ENCODE results near the gene HOXA3. TPM values are rescaled to one million over a fixed set of nuclear protein-coding genes. Genes with fewer than 3 reads are reported as not detected.

Gene HOXA3
- total and polyA plus RNA-seq, 2 of the 13 experiments (the other 11 are each of a cell fraction or from before 2014, with no cell fraction given) = 2.9 to 4.6 TPM

DNA sequence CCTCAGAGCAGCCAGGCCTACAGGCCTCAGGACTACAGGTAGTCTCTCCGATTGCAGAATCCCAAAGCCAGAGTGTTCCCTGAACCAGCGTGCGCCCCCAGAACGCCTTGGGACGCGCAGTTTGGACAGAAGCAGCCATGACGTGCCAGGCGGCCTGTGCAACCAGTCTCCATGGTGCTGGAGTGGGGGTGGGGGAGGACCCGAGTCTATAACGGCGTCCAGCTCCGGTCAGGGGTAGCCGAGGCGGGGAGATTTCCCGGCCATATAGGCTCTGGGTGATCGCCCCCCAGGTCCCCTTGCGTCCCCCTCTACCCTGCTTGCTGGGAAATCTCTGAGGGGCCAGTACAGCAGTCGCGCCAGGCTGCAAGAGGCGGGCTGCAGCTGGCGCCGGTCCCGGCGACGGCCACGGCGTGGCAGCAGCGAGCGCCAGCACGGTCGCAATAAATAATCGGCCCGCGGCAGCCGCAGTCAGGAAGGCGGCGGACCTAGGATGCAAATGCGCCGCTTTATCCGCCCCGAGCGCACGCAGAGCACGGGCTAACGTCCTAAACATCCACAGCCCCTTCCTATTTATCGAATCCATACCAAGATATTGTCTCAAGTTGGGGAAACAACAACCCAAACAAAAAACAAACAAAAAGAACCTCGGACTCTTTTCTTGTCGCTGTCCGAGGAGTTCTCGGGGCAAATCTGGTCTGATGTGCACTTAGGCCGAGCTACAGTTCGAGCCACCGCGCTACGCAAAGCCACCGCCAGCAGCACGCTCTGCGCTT is 1.6 kb downstream of the HOXA3 start (continued):
- TF ChIP-seq, protein P1, sequence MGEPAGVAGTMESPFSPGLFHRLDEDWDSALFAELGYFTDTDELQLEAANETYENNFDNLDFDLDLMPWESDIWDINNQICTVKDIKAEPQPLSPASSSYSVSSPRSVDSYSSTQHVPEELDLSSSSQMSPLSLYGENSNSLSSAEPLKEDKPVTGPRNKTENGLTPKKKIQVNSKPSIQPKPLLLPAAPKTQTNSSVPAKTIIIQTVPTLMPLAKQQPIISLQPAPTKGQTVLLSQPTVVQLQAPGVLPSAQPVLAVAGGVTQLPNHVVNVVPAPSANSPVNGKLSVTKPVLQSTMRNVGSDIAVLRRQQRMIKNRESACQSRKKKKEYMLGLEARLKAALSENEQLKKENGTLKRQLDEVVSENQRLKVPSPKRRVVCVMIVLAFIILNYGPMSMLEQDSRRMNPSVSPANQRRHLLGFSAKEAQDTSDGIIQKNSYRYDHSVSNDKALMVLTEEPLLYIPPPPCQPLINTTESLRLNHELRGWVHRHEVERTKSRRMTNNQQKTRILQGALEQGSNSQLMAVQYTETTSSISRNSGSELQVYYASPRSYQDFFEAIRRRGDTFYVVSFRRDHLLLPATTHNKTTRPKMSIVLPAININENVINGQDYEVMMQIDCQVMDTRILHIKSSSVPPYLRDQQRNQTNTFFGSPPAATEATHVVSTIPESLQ (CRISPR knock-in tag; conservative IDR thresholded peaks at IDR 0.05) = no peak
- no peak for TF ChIP-seq EHMT2 (IDR thresholded peaks at IDR 0.05; ENCODE audit: borderline replicate concordance, low read depth, low read length)
- TF ChIP-seq, protein P2, sequence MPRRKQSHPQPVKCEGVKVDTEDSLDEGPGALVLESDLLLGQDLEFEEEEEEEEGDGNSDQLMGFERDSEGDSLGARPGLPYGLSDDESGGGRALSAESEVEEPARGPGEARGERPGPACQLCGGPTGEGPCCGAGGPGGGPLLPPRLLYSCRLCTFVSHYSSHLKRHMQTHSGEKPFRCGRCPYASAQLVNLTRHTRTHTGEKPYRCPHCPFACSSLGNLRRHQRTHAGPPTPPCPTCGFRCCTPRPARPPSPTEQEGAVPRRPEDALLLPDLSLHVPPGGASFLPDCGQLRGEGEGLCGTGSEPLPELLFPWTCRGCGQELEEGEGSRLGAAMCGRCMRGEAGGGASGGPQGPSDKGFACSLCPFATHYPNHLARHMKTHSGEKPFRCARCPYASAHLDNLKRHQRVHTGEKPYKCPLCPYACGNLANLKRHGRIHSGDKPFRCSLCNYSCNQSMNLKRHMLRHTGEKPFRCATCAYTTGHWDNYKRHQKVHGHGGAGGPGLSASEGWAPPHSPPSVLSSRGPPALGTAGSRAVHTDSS (CRISPR knock-in tag; conservative IDR thresholded peaks at IDR 0.05) = no peak
- 0 out of 3 replicates have a peak, but pooled peaks have one; percentile 16 for TF ChIP-seq MXI1 (IDR thresholded peaks at IDR 0.05; ENCODE audit: borderline replicate concordance, low read depth, low read length)
- TF ChIP-seq RFXAP (CRISPR knock-in tag; IDR thresholded peaks at IDR 0.05; ENCODE audit: borderline replicate concordance) = no peak
- TF ChIP-seq EEA1 (CRISPR knock-in tag; IDR thresholded peaks at IDR 0.05; ENCODE audit: borderline replicate concordance) = 0 out of 2 replicates have a peak, but pooled peaks have one; percentile 62
- TF ChIP-seq NR2F2 (IDR thresholded peaks at IDR 0.05; ENCODE audit: borderline replicate concordance, low read depth) = no peak
- TF ChIP-seq, protein P3, sequence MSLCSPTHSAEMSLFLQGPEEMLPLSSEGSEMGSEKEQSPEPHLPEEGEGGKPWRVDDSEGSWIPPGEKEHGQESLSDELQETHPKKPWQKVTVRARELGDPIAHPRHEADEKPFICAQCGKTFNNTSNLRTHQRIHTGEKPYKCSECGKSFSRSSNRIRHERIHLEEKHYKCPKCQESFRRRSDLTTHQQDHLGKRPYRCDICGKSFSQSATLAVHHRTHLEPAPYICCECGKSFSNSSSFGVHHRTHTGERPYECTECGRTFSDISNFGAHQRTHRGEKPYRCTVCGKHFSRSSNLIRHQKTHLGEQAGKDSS (CRISPR knock-in tag; IDR thresholded peaks at IDR 0.05; ENCODE audit: borderline replicate concordance, low read depth) = no peak; the same call in 1 of the 2 replicates
- no peak for TF ChIP-seq KDM6A (CRISPR knock-in tag; IDR thresholded peaks at IDR 0.05; ENCODE audit: low read depth)
- TF ChIP-seq, protein P4, sequence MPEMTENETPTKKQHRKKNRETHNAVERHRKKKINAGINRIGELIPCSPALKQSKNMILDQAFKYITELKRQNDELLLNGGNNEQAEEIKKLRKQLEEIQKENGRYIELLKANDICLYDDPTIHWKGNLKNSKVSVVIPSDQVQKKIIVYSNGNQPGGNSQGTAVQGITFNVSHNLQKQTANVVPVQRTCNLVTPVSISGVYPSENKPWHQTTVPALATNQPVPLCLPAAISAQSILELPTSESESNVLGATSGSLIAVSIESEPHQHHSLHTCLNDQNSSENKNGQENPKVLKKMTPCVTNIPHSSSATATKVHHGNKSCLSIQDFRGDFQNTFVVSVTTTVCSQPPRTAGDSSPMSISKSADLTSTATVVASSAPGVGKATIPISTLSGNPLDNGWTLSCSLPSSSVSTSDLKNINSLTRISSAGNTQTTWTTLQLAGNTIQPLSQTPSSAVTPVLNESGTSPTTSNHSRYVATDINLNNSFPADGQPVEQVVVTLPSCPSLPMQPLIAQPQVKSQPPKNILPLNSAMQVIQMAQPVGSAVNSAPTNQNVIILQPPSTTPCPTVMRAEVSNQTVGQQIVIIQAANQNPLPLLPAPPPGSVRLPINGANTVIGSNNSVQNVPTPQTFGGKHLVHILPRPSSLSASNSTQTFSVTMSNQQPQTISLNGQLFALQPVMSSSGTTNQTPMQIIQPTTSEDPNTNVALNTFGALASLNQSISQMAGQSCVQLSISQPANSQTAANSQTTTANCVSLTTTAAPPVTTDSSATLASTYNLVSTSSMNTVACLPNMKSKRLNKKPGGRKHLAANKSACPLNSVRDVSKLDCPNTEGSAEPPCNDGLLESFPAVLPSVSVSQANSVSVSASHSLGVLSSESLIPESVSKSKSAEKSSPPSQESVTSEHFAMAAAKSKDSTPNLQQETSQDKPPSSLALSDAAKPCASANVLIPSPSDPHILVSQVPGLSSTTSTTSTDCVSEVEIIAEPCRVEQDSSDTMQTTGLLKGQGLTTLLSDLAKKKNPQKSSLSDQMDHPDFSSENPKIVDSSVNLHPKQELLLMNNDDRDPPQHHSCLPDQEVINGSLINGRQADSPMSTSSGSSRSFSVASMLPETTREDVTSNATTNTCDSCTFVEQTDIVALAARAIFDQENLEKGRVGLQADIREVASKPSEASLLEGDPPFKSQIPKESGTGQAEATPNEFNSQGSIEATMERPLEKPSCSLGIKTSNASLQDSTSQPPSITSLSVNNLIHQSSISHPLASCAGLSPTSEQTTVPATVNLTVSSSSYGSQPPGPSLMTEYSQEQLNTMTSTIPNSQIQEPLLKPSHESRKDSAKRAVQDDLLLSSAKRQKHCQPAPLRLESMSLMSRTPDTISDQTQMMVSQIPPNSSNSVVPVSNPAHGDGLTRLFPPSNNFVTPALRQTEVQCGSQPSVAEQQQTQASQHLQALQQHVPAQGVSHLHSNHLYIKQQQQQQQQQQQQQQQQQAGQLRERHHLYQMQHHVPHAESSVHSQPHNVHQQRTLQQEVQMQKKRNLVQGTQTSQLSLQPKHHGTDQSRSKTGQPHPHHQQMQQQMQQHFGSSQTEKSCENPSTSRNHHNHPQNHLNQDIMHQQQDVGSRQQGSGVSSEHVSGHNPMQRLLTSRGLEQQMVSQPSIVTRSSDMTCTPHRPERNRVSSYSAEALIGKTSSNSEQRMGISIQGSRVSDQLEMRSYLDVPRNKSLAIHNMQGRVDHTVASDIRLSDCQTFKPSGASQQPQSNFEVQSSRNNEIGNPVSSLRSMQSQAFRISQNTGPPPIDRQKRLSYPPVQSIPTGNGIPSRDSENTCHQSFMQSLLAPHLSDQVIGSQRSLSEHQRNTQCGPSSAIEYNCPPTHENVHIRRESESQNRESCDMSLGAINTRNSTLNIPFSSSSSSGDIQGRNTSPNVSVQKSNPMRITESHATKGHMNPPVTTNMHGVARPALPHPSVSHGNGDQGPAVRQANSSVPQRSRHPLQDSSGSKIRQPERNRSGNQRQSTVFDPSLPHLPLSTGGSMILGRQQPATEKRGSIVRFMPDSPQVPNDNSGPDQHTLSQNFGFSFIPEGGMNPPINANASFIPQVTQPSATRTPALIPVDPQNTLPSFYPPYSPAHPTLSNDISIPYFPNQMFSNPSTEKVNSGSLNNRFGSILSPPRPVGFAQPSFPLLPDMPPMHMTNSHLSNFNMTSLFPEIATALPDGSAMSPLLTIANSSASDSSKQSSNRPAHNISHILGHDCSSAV (CRISPR knock-in tag; IDR thresholded peaks at IDR 0.05; ENCODE audit: borderline replicate concordance) = no peak
- 0 out of 2 replicates have a peak, but pooled peaks have one; percentile 16 for TF ChIP-seq POLR2AphosphoS5 (IDR thresholded peaks at IDR 0.05; ENCODE audit: low read depth, low read length)
- no peak for TF ChIP-seq ATM (IDR thresholded peaks at IDR 0.05; ENCODE audit: borderline replicate concordance)
- TF ChIP-seq CREM (IDR thresholded peaks at IDR 0.05) = peak; percentile 39; the same call in 1 of the 2 replicates
- no peak for TF ChIP-seq CREM (CRISPR knock-in tag; IDR thresholded peaks at IDR 0.05)
- peak; percentile 59 for TF ChIP-seq KAT7 (CRISPR knock-in tag; IDR thresholded peaks at IDR 0.05; ENCODE audit: borderline replicate concordance)
- TF ChIP-seq ZNF678 (CRISPR knock-in tag; IDR thresholded peaks at IDR 0.05) = no peak
- TF ChIP-seq IKZF4 (CRISPR knock-in tag; IDR thresholded peaks at IDR 0.05; ENCODE audit: borderline replicate concordance, low read depth, not compliant biosample characterization) = no peak

Measured in HepG2 (cell line).